ENCODE results near the gene GPR35.

Gene GPR35

GRCh38 chr2:240637116-240637900 lies 12.0 kb downstream of the GPR35 start:
- in situ Hi-C loops (cut with MboI; ENCODE audit: low sequenced_read_pairs): no loop called here

GRCh38 chr2:240637901-240638345 lies 12.6 kb downstream of the GPR35 start:
- in situ Hi-C loops (cut with MboI; ENCODE audit: low sequenced_read_pairs): no loop called here

- in situ Hi-C loops (cut with MboI; ENCODE audit: low sequenced_read_pairs): no loop called here
These were observed 13.4 kb downstream of the GPR35 start for GRCh38 chr2:240638512-240639160.

- in situ Hi-C loops (cut with MboI; ENCODE audit: low sequenced_read_pairs): no loop called here
These were observed 14.3 kb downstream of the GPR35 start for GRCh38 chr2:240639566-240639965.

- in situ Hi-C loops (cut with MboI; ENCODE audit: low sequenced_read_pairs): no loop called here
These were observed 15.7 kb downstream of the GPR35 start for GRCh38 chr2:240640939-240641338.

GRCh38 chr2:240642061-240642805 lies 17.0 kb downstream of the GPR35 start:
- in situ Hi-C loops (cut with MboI; ENCODE audit: low sequenced_read_pairs): no loop called here

GRCh38 chr2:240642806-240643092 lies 17.5 kb downstream of the GPR35 start:
- in situ Hi-C loops (cut with MboI; ENCODE audit: low sequenced_read_pairs): no loop called here

- in situ Hi-C loops (cut with MboI; ENCODE audit: low sequenced_read_pairs): no loop called here
These were observed 18.0 kb downstream of the GPR35 start for GRCh38 chr2:240643093-240643810.

GRCh38 chr2:240643811-240644150 lies 18.5 kb downstream of the GPR35 start:
- in situ Hi-C loops (cut with MboI; ENCODE audit: low sequenced_read_pairs): no loop called here

- in situ Hi-C loops (cut with MboI; ENCODE audit: low sequenced_read_pairs): no loop called here
These were observed 18.9 kb downstream of the GPR35 start for GRCh38 chr2:240644171-240644651.

GRCh38 chr2:240644859-240645301 lies 19.6 kb downstream of the GPR35 start:
- in situ Hi-C loops (cut with MboI; ENCODE audit: low sequenced_read_pairs): no loop called here

GRCh38 chr2:240645346-240645745 lies 20.1 kb downstream of the GPR35 start:
- in situ Hi-C loops (cut with MboI; ENCODE audit: low sequenced_read_pairs): no loop called here

GRCh38 chr2:240645801-240646175 lies 20.5 kb downstream of the GPR35 start:
- in situ Hi-C loops (cut with MboI; ENCODE audit: low sequenced_read_pairs): no loop called here

- in situ Hi-C loops (cut with MboI; ENCODE audit: low sequenced_read_pairs): no loop called here
These were observed 21.1 kb downstream of the GPR35 start for GRCh38 chr2:240646176-240646899.

GRCh38 chr2:240646900-240647502 lies 21.7 kb downstream of the GPR35 start:
- in situ Hi-C loops (cut with MboI; ENCODE audit: low sequenced_read_pairs): no loop called here

- in situ Hi-C loops (cut with MboI; ENCODE audit: low sequenced_read_pairs): no loop called here
These were observed 22.3 kb downstream of the GPR35 start for GRCh38 chr2:240647503-240648154.

GRCh38 chr2:240648155-240648649 lies 22.9 kb downstream of the GPR35 start:
- in situ Hi-C loops (cut with MboI; ENCODE audit: low sequenced_read_pairs): no loop called here

- in situ Hi-C loops (cut with MboI; ENCODE audit: low sequenced_read_pairs): no loop called here
These were observed 23.5 kb downstream of the GPR35 start for GRCh38 chr2:240648650-240649275.

GRCh38 chr2:240649331-240649730 lies 24.1 kb downstream of the GPR35 start:
- in situ Hi-C loops (cut with MboI; ENCODE audit: low sequenced_read_pairs): no loop called here

Measured in HL-60/S4 treated with phorbol 12-myristate 13-acetate at 8.2 ng/mL for 4 days and 3 days (cell line).